Activated CD4-positive, alpha-beta T cell treated with anti-CD3 and anti-CD28 coated beads, Interleukin-2, Interleukin-6, amounts not matched to agents 100 ng/mL and 50 ng/mL, durations not matched to agents 16 hours and 8 hours (primary cell): ENCODE data around the gene SHCBP1.
"Not testable (repeated sequence)": the region's sequence is repeated elsewhere in the genome, so short reads cannot be mapped to it uniquely, and the experiment has no call there.

Source experiments
- DNase-seq: peaks from one replicate; pipeline ENCODE4 v3.0.0-alpha.2; 2020

The SHCBP1 gene

DNA sequence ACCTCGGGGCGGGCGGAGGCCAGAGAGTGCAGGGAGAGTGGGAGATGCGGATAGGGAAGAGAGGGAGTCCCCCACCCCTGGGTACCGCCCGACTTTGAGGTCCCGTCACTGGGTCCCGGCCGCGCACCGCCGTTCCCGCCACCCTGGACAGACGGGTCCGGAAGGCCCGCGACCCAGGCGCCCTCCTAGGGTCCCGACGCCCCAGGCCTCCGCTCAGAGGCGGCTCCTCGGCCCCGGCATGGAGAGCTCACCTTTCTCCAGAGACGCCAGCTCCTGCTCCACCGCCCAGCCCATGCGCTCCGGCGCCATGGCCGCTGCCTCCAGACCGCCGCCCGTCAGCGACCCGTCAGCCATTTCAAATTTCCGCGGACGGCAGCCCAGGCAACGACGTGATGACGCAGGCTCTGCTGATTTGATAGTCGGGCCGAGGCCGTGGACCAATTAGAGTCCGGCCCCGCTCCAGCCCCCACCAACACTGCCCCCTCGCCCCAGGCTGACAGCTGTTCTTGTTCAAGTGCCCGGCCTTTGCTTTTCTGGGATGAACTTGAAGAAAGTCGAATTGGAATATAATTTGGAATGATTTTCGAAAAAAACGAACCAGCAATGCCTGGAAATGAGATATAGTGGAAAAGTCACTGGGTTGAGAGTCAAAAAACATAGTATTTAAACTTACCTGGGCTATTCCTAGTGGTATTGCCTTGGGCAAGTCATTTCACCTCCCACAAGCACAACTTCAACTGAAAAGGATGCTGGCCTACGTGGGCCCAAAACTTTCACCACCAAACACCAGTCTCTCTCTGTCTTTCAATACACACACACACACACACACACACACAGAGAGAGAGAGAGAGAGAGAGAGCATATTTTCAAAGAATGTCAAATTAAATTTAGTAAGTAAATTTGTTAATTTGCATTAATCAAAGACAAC, at the start of gene SHCBP1:
SHCBP1 (minus strand) TSS at position 374 of the 928 bp plus-strand sequence; CDS start at position 354, 20 bp downstream.
- peak; percentile 92 for DNase-seq

DNA sequence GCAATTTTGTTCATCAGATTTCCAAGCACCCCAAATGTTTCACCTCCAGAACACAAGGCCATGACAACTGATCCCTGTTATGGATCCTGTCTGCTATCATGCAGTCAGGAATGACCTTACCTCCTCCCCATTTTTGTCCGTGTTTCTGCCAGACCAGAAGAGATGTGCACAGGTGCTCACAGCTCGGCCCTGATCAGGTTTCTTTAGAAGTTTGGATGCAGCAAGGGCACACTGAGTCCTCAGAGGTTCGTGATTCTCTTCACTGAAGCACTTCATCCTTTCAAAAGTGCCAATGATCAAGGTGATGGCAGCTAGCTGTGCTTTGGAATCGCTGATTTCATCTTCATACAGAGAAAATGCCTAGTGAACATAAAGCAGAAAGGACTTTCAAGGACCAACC, 40.9 kb upstream of the SHCBP1 start:
- no peak for DNase-seq

DNA sequence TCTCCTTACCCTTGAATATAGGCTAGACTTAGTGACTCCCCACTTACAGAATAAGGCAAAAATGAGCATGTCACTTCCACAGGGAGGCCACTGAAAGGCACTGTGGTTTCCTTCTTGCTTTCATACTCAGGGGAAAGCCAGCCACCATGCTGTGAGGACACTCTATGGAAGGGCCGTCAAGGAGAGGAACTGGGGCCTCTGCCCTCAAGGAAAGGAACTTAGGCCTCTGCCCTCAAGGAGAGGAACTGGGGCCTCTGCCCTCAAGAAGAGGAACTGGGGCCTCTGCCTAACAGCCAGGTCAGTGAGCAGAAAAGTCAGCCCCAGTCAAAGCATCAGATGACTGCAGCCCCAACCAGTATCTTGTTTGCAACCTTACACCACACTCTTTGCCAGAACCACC, 37.7 kb upstream of the SHCBP1 start:
- DNase-seq, result peak; percentile 48

DNA sequence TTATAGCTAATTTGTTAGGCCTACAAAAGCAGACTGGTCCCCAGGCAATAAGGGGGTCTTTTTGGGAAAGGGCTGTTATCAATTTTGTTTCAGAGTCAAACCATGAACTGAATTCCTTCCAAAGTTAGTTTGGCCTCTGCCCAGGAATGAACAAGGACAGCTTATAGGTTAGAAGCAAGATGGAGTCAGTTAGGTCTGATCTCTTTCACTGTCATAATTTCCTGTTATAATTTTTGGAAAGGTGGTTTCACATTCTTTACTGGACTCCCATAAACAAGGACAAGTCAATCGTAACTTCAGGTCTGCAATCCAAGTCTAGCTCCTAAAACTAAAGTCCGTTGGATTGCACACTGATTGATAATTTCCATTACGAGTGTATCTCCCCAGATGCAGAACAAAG, 30.1 kb upstream of the SHCBP1 start:
- DNase-seq, result no peak

GRCh38 chr16:46650254-46650623, 29.1 kb upstream of the SHCBP1 start:
- DNase-seq, result no peak

- DNase-seq, result no peak
These were observed 28.5 kb upstream of the SHCBP1 start for GRCh38 chr16:46649588-46650253.

DNA sequence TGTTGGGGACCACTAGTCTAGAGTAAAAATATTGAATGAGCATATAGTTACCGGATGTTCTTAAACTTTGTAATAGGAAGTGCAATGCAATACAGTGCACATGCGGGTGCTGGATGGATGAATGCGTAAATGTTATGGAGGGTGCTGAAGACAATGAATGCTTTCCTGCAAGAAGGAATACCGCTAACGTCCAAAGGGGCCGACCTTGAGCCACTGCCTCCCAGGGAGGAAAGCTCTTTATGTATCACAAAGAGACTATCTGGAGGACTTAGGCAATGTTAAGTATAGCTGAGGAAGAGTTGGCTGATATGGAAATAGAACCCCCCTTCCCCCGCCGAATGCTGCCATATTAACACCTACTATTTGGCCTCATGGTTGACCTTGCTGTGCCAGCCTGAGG, 27.5 kb upstream of the SHCBP1 start:
- DNase-seq, result no peak

DNA sequence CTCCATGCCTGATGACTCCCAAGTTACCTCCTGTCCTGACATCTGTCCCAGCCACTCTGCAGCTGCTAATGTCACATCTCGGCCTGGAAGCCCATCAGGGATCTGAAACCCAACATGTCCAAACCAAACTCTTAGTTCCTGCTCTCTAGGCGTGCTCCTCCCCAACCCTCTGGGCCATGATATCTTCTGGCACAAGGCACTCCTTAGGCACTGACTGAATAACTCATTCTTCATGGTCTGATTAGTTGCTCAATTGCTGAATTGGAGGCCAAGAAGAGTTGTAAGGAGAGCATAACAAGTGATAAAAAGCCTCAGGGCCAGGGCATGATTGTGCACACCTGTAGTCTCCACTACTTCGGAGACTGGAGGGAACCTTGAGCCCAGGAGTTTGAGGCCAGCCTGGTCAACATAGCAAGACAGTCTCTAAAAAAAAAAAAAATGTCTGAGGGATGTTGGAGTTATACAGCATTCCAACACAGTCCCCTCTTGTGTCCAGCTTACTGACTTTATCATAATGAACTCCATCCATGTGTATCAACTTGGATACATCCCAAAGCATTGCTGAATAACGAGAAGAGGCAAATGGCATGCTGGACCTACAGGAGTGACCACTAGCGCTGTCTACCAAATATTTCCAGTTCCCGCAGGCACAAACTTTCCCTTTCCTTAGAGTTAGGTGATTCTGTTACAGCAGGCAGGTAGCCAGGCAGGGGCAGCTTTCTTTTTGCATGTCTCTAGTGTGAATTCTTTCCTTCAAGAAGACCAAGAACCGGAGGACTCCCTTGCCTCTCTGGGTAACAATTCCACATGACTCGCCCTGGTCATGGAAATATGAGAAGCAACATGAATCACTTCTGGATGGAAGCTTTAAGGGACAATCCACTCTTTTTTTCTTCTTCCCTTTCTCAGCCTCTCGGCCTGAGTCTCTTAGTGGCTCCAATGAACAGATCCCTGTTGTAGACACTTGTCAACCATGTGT, 18.1 kb upstream of the SHCBP1 start:
- DNase-seq, result no peak

- DNase-seq, result no peak
These were observed 11.9 kb upstream of the SHCBP1 start for GRCh38 chr16:46632778-46633733.

DNA sequence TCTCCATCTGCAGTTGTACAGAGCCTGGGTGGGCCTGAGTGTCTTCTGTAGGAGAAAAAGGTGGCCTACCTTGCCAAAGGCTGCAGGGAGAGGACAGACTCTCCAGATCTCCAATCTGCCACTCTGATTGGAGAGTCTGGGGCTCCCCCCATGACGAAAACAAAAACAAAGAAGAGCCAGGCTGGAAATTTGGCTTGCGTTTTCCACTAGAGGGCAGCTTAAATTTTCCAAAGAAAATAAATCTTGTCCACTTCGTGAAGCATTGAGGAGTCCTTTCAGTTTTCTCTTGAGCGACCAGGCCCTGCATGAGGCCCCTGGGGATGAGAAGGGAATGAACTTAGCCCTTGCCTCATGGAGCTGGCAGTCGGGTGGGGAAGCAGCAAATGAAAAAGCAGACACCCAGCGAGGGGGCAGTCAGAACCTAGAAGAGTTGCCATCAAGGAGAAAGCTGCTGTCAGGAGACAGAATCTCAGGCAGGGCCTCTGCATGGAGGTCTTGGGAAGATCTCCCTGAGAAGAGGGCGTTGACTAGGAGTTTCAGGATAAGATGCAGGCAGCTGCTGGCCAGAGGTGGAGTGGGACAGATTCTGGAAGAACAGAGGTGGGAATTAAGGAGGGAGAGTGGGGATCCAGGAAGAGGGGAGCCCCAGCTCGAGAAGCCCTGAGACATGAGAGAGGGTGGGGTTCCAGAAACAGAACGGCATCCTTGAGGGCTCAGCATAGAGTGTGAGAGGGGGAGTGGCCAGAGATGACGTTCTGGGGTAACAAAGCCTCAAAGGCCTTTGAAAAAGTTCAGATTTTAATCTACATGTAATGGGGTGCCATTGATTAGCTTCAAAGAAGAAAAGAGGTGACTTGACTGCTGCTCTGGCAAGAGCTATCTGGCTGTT, 8.4 kb upstream of the SHCBP1 start:
- DNase-seq, result no peak

DNA sequence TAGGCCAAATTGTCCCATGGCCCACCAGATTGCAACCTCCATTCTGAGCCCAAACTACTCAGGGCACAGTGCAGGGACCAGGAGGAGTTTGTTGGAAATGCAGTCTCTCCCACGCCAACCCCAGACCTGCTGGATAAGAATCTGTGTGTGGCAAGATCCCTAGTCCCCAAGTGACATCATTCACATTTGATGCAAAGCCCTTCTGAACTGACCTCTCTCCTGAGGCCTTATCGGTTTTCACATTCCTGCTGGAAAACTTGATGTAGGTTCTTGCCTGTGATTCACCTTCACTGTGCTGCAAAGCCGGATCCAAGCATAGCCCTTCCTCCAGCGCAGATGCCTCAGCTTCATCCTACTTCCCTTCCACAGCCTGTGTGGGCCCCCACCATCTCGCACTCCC, 6.6 kb upstream of the SHCBP1 start:
- DNase-seq, result no peak

GRCh38 chr16:46626681-46627080, 5.5 kb upstream of the SHCBP1 start:
- not testable (repeated sequence) for DNase-seq

- DNase-seq, result not testable (repeated sequence)
These were observed 3.7 kb upstream of the SHCBP1 start for GRCh38 chr16:46624862-46625261.

DNA sequence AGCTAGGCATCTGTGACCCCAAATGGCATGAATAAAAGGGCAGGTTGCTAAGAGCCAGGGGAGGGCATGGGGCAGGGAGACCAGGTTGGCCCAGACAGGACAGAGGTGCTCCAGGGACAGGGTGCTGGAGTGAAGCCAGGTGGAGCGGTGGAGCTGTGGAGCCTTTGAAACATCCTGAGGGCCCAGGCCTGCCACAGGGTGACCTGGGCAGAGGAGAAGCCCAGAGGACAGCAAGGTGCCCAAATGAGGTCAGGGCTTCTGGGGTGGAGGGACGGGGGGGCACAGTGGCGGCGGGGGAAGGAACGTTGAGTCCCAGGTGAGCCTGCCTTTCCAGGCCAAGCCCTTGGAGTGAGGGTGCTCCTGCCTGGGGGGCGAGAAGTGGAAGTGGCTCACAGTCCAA, 2.5 kb upstream of the SHCBP1 start:
- DNase-seq, result not testable (repeated sequence)

DNA sequence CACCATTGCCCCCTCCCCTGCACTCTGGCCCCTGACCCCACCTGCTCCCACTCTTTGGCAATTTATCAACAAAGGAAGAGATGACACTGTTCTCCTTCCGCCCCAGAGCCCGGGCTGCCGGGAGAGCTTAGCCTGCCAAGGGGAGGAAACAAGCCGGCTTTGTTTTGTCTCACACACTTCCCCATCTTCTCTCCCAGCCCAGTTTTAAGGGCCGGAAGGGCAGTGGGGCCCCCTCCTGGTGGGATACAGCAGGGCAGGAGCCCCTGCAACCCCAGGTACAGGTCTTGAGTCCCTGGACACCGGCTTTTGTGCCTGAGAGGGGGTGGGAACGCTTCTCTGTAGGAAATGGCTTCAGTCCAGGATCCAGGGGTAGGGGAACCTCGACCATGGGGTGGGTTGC, 2.1 kb upstream of the SHCBP1 start:
- DNase-seq, result not testable (repeated sequence)

GRCh38 chr16:46621934-46622676, 926 bp upstream of the SHCBP1 start:
- DNase-seq, result no peak

- peak; percentile 35 for DNase-seq
These were observed 743 bp downstream of the SHCBP1 start for GRCh38 chr16:46620266-46621005.

DNA sequence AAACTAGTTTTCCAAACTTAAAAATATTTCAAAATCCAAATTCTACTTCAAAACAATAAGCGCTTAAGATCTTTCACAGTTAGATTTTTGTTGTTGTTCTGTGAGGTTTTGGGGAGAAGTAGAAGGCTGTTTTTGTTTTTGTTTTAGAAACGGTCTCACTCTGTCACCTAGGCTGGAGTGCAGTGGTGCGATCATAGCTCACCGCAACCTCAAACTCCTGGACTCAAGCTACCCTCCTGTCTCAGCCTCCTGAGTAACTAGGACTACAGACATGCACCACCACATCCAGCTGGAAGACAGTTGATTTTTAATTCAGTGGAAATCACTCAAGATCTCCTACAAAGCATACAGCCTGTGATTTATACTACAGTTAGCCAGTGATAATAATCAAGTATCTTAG, 2.7 kb downstream of the SHCBP1 start:
- no peak for DNase-seq

DNA sequence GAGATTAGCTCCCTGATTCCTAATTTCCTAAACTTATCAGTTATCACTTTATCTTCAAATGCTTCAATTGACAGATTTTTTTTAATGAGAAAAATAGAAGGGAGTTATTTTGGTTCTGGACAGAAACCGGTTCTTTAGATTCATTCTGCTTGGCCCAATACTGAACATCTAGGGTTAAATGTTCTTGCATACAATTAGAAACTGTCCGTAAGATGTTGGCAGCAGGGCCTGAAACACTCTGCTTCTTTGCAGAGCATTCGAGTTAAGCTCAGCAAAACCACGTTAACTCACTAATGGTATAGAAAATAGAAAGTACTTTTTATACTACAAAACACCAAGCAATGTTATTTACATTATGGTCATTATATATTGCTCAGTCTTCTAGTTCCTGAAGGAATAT, 7.2 kb downstream of the SHCBP1 start:
- DNase-seq, result no peak
